GM23338 (cell line): Measurements from ENCODE around the gene OR5B21. TPM values are rescaled to one million over a fixed set of nuclear protein-coding genes. Genes with fewer than 3 reads are reported as not detected.

Source experiments
- ATAC-seq: fragments of 200-7000 bp; cut with Tn5 transposase; 3 replicates; pipeline ENCODE4 v1.9.1; 2020
- DNase-seq: peaks from one replicate; pipeline ENCODE4 v3.0.0-alpha.2; 2015; ENCODE audit warnings: low spot score
- H2AFZ ChIP-seq: fragments of 200-600 bp; sonication (generic); 2 replicates; pipeline ENCODE4 v1.8.0; 2016; ENCODE audit warnings: antibody characterized with exemption, mild to moderate bottlenecking, moderate library complexity
- H3F3A ChIP-seq: fragments of 200-600 bp; sonication (generic); replicated peaks from 2 replicates; pipeline ENCODE4 v1.8.0; 2017; ENCODE audit warnings: antibody characterized with exemption, mixed run types, low read depth
- H3K27ac ChIP-seq: fragments of 200-600 bp; sonication (generic); 2 replicates; pipeline ENCODE4 v1.6.1; 2016; ENCODE audit warnings: low read depth
- H3K27me3 ChIP-seq: fragments of 200-600 bp; sonication (generic); 2 replicates; pipeline ENCODE4 v1.8.0; 2016; ENCODE audit warnings: mild to moderate bottlenecking, mixed run types, moderate library complexity; ENCODE audit not compliant: insufficient read depth
- H3K36me3 ChIP-seq: fragments of 200-600 bp; sonication (generic); 2 replicates; pipeline ENCODE4 v1.8.0; 2016; ENCODE audit warnings: mild to moderate bottlenecking; ENCODE audit not compliant: insufficient read depth
- H3K4me1 ChIP-seq: fragments of 200-600 bp; sonication (generic); 2 replicates; pipeline ENCODE4 v1.8.0; 2016; ENCODE audit warnings: mild to moderate bottlenecking, moderate library complexity; ENCODE audit not compliant: insufficient read depth
- H3K4me2 ChIP-seq: fragments of 200-600 bp; sonication (generic); 2 replicates; pipeline ENCODE4 v1.7.1; 2017; ENCODE audit warnings: mixed run types
- H3K4me3 ChIP-seq: fragments of 200-600 bp; sonication (generic); 2 replicates; pipeline ENCODE4 v1.6.1; 2016; ENCODE audit warnings: mixed run types
- H3K79me2 ChIP-seq: fragments of 200-600 bp; sonication (generic); replicated peaks from 2 replicates; pipeline ENCODE4 v1.8.0; 2017; ENCODE audit warnings: mild to moderate bottlenecking; ENCODE audit not compliant: insufficient read depth
- H3K9me2 ChIP-seq: fragments of 200-600 bp; sonication (generic); 2 replicates; pipeline ENCODE4 v1.8.0; 2017; ENCODE audit not compliant: insufficient read depth
- H4K20me1 ChIP-seq: fragments of 200-600 bp; sonication (generic); replicated peaks from 2 replicates; pipeline ENCODE4 v1.8.0; 2017; ENCODE audit warnings: mild to moderate bottlenecking; ENCODE audit not compliant: insufficient read depth
- H3K27ac Mint-ChIP-seq: 2 replicates; pipeline ENCODE4 v1.8.0; 2020; ENCODE audit warnings: inconsistent platforms, mild to moderate bottlenecking, moderate library complexity, mixed read lengths
- H3K27me3 Mint-ChIP-seq: 3 replicates; pipeline ENCODE4 v1.8.0; 2022; ENCODE audit warnings: low read depth, mild to moderate bottlenecking, moderate library complexity, mixed read lengths, inconsistent platforms; ENCODE audit not compliant: insufficient read depth, poor library complexity
- H3K36me3 Mint-ChIP-seq: 3 replicates; pipeline ENCODE4 v1.8.0; 2021; ENCODE audit warnings: low read depth, mild to moderate bottlenecking, inconsistent platforms, moderate library complexity, mixed read lengths
- H3K4me1 Mint-ChIP-seq: 3 replicates; pipeline ENCODE4 v1.8.0; 2020; ENCODE audit warnings: mild to moderate bottlenecking, inconsistent platforms, mixed read lengths
- H3K4me3 Mint-ChIP-seq: 3 replicates; pipeline ENCODE4 v1.8.0; 2021; ENCODE audit warnings: moderate library complexity, mild to moderate bottlenecking, inconsistent platforms, mixed read lengths
- H3K9me3 Mint-ChIP-seq: 3 replicates; pipeline ENCODE4 v1.8.0; 2020; ENCODE audit warnings: moderate library complexity, mild to moderate bottlenecking, inconsistent platforms, mixed read lengths
- ETS1 ChIP-seq: IDR thresholded peaks from 2 replicates; pipeline ENCODE4 v1.6.1; 2016; ENCODE audit warnings: antibody characterized with exemption
- EZH2phosphoT487 ChIP-seq: fragments of 200-600 bp; sonication (generic); IDR thresholded peaks from one replicate; pipeline ENCODE4 v1.8.1; 2018; ENCODE audit warnings: antibody characterized with exemption; ENCODE audit not compliant: unreplicated experiment
- POLR2AphosphoS5 ChIP-seq: IDR thresholded peaks from 2 replicates; pipeline ENCODE4 v1.6.1; 2016; ENCODE audit warnings: antibody characterized with exemption, low read depth
- ZNF462 ChIP-seq: fragments of 250-450 bp; sonication (Bioruptor Pico); IDR thresholded peaks from 2 replicates; pipeline ENCODE4 v1.5.0; 2020; ENCODE audit warnings: mild to moderate bottlenecking, moderate library complexity
- polyA plus RNA-seq: library from polyadenylated mRNA; unstranded; fragments of >200 nt; fragmentation: Nextera tagmentation; extraction: Ambion mirVana; gene quantifications from 2 replicates; pipeline ENCODE4 v1.2.1, GENCODE V29; 2016
- total RNA-seq: library from RNA; depleted of rRNA; stranded (reverse); fragments of >200 nt; shearing (Covaris generic); gene quantifications from 2 replicates; pipeline ENCODE4 v1.2.3, GENCODE V29; 2014
- TF ChIP-seq, protein P1 (sequence below): IDR thresholded peaks from one replicate; pipeline ENCODE4 v1.6.1; 2018; ENCODE audit warnings: antibody characterized with exemption; ENCODE audit not compliant: unreplicated experiment

The OR5B21 gene
- total and polyA plus RNA-seq, 2 experiments from 2014 or later = not detected

DNA sequence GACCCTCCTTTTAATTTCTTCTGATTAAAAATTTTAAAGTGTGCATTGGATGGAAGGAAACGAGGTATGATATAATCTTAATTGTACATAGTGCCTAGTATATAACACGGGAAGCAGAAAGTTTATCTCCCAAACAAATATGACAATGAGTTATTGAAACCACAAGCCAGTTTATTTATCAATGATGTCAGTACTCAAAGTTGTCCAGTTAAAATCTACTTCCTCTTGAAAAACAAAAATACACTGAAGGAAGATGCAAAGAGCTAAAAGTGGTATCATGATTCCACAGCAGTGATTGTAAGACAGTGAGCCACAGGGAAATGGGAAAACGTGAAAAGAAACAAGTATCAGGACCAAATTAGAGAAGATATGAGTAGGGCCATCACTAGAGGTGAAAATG, 18.8 kb upstream of the OR5B21 start (continued):
- TF ChIP-seq ZNF462 (no peak), ETS1 (no peak), POLR2AphosphoS5 (no peak), EZH2phosphoT487 (no peak)

DNA sequence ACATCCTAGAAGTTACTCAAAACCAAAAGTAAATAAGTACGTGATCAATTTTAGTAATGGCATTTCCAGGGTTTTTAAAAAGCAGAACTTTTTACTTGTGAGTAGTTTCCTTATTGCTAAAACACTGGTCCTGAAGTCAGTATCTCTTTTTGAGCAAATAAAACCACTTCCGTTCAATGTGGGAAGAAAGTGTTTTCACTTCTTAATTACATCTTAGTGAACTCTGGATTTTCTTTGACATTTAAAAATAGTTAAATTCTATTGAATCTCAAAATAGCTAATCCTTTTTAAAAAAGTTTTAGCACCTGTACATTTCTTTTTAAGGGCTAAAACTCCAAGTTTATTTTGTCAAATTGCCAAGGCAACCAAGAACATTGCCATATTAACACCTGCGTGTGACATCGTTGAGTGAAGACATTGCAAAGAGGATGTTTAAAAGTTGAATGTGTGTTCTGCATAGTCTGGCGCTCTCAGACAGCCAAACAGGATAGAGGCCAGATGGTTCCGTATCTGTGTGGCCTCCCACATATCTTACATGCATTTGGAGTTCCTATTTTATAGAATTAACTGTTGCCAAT, 17.2 kb upstream of the OR5B21 start:
- Histone ChIP-seq H3K9me2 (no peaks in the 10 kb centered on the region), H3K4me1 (no peaks in the 10 kb centered on the region), H3K4me2 (no peak overlapping the region), H3K27ac (no peak overlapping the region), H3F3A (no peaks in the 10 kb centered on the region), H3K4me3 (no peak overlapping the region), H3K36me3 (no peaks in the 10 kb centered on the region), H4K20me1 (no peaks in the 10 kb centered on the region), H3K79me2 (no peaks in the 10 kb centered on the region), H2AFZ (no peak overlapping the region), H3K27me3 (no peaks in the 10 kb centered on the region)
- peaks cover 7% of the 10 kb centered on the region; the same call in 2 of the 3 replicates for H3K36me3 Mint-ChIP-seq
- ATAC-seq = no peak
- no peaks in the 10 kb centered on the region for H3K27me3 Mint-ChIP-seq
- H3K27ac Mint-ChIP-seq = no peak overlapping the region
- H3K9me3 Mint-ChIP-seq = peaks cover 5% of the 10 kb centered on the region; the same call in 2 of the 3 replicates
- DNase-seq = no peak
- peaks cover 13% of the 10 kb centered on the region; the same call in 2 of the 3 replicates for H3K4me1 Mint-ChIP-seq
- H3K4me3 Mint-ChIP-seq = no peak overlapping the region
- TF ChIP-seq, protein P1, sequence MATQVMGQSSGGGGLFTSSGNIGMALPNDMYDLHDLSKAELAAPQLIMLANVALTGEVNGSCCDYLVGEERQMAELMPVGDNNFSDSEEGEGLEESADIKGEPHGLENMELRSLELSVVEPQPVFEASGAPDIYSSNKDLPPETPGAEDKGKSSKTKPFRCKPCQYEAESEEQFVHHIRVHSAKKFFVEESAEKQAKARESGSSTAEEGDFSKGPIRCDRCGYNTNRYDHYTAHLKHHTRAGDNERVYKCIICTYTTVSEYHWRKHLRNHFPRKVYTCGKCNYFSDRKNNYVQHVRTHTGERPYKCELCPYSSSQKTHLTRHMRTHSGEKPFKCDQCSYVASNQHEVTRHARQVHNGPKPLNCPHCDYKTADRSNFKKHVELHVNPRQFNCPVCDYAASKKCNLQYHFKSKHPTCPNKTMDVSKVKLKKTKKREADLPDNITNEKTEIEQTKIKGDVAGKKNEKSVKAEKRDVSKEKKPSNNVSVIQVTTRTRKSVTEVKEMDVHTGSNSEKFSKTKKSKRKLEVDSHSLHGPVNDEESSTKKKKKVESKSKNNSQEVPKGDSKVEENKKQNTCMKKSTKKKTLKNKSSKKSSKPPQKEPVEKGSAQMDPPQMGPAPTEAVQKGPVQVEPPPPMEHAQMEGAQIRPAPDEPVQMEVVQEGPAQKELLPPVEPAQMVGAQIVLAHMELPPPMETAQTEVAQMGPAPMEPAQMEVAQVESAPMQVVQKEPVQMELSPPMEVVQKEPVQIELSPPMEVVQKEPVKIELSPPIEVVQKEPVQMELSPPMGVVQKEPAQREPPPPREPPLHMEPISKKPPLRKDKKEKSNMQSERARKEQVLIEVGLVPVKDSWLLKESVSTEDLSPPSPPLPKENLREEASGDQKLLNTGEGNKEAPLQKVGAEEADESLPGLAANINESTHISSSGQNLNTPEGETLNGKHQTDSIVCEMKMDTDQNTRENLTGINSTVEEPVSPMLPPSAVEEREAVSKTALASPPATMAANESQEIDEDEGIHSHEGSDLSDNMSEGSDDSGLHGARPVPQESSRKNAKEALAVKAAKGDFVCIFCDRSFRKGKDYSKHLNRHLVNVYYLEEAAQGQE = no peak
- no peak for TF ChIP-seq EZH2phosphoT487
